ENCODE results near the gene GPER1.

GPER1 gene

DNA sequence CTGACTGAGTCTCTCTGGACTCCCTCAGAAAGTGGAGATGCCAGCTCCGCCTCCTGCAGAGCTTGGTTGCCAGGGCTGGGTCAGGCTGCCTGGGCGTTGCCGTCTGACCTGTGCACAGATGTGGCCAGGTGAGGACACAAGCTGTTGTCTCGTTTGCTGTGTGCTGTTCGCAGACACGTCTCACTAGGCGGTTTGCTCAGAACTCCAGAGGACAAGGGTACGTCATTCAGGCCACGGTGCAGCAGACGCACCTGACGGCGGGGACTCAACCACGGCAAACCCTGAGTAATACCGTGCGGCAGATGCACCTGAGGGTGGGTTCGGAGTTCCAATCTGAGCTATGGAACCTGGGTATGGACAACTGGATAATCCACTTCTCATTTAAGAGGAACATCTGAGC, 11.7 kb downstream of the GPER1 start:
- FAIRE-seq, result no peak
- TF ChIP-seq, protein P1, sequence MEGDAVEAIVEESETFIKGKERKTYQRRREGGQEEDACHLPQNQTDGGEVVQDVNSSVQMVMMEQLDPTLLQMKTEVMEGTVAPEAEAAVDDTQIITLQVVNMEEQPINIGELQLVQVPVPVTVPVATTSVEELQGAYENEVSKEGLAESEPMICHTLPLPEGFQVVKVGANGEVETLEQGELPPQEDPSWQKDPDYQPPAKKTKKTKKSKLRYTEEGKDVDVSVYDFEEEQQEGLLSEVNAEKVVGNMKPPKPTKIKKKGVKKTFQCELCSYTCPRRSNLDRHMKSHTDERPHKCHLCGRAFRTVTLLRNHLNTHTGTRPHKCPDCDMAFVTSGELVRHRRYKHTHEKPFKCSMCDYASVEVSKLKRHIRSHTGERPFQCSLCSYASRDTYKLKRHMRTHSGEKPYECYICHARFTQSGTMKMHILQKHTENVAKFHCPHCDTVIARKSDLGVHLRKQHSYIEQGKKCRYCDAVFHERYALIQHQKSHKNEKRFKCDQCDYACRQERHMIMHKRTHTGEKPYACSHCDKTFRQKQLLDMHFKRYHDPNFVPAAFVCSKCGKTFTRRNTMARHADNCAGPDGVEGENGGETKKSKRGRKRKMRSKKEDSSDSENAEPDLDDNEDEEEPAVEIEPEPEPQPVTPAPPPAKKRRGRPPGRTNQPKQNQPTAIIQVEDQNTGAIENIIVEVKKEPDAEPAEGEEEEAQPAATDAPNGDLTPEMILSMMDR (IDR thresholded peaks at IDR 0.05; ENCODE audit: insufficient read depth, missing control alignments), result no peak
- DNase-seq (ENCODE audit: insufficient read length, low spot score), result no peak

DNA sequence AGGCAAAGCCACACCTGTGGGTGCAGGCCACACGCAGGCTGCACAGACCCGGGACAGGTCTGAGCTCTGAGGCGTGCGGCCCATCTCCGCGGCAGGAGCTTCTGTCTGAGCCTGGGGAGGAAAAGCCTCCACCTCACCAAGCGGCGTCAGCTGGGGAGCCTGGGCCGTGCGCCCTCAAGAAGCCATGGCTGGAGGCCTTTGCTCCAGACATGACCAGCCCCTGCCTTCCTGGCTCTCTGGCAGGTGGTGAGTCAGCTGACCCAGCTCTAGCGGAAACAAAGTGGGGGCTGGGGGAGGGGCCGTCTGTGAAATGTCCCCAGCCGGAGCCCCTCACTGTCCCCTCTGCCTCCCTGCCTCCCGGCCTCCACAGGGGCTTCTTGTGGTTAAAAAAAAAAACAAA, 12.5 kb downstream of the GPER1 start:
- no peak for FAIRE-seq

DNA sequence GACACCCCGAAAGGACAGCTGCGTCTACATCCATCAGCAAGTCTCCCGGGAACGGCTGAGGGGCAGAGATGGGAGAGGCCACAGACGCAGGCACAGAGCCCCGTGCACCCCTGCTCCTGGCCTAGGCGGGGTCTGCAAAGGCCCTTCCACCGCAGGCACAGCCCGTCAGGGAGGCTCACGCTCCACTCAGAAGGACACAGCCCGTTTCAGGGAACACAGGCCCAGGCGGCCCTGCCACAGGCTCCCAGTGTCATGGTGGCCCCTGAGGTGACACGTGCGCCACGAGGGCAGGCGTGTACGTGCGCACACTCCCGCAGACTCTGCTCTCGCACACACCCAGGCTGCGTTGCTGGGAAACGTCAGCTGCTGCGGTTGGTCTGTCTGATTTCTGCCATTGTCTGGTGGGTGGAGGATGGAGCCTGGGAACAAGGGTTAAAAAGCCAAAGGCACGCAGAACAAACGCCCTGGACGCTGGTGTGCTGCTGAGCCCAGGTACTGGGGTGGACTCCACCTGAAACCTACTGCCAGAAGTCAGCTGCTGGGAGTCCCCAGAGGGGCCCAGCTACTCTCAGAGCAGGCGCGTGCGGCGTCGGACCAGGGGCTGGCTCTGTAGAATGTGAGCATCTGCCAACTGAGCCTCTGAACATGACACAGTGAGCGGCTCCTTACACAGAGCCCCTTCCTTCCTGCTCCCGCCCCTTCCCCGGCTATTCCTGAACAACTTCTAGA, 13.1 kb downstream of the GPER1 start:
- no peak for FAIRE-seq
- TF ChIP-seq, protein P1 (IDR thresholded peaks at IDR 0.05; ENCODE audit: insufficient read depth, missing control alignments), result no peak
- no peak for DNase-seq (ENCODE audit: insufficient read length, low spot score)

More for the DNA sequence above, 12.5 kb downstream of the GPER1 start:
- TF ChIP-seq, protein P1 (IDR thresholded peaks at IDR 0.05; ENCODE audit: insufficient read depth, missing control alignments), result no peak
- DNase-seq (ENCODE audit: insufficient read length, low spot score), result no peak

DNA sequence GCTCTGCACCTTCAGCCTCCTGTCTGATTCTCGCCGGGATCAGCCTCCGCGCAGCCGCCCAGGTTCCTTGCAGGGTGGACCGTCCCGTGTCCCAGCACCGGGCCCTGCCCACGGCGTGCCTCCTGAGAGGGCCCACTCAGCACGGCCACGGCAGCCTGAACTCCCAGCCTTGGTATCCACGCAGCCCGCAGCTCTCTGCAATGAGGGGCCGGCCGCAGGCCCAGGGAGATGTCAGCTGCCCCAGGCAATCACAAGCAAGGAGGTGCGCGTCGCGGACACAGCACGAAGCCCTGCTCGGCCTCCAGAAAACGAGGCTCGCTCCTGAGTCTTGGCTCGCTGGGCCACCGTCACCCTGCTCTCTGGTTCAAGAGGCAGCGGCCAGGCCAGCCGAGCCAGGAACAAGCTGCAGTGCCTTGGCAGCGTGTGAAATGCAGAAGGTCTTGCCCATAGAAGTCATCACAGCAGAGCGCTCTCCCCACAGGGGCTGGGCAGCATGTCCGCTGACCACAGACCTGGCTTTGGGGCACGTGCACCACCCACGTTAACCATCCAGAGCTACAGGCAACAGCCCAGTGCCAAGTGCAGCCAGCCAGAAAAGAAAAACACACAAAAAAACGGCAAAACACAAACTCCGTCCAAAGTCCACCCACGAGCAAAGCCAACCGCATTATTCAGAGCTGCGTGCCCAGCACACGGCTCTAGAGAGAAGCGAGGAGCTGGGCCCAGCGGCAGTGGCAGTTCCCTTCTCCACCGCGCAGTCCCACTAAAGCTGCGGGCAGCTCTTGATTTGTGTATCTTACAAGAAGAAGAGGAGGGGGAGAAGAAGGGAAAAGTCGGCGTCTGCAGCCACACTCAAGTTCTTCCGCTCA, 13.9 kb downstream of the GPER1 start:
- DNase-seq (ENCODE audit: insufficient read length, low spot score), result no peak
- no peak for FAIRE-seq
- TF ChIP-seq, protein P1 (IDR thresholded peaks at IDR 0.05; ENCODE audit: insufficient read depth, missing control alignments), result no peak

DNA sequence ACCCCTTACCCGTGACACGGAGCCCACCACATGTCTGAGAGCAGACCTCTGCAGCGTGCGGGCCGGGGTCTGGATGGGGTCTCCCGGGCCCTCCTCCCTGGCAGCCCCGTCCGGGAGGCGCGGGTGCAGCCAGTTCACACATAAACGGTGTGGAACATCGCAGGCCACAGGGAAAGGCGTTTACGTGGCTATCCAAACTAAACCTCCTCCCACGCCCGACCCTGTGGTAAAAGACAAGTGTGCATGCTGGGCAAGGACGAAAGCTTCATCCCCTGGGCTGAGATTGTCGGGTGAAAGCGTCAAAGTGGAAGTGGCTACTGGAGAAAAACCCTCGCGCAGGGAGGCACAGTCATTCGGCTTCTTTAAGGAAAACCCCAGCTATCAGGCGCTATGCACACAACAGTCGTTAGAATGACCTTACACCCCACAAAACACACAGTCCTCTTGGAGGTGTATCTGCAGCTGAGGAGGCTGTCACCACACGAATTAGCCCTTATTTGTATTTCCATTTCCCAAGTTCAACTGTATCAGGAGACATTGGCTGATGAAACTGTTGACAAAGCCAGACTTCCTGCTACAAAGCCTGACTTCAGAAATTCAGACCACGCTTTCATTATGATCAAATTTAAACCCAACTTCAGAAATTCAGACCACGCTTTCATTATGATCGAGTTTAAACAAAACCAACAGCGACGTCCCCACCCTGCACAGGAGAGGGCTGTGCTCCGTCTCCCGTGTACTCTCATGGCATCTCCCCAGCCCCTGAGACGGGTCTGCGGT, 15.3 kb downstream of the GPER1 start:
- FAIRE-seq (no peak), DNase-seq (ENCODE audit: insufficient read length, low spot score) (no peak)
- TF ChIP-seq, protein P1 (IDR thresholded peaks at IDR 0.05; ENCODE audit: insufficient read depth, missing control alignments), result no peak

DNA sequence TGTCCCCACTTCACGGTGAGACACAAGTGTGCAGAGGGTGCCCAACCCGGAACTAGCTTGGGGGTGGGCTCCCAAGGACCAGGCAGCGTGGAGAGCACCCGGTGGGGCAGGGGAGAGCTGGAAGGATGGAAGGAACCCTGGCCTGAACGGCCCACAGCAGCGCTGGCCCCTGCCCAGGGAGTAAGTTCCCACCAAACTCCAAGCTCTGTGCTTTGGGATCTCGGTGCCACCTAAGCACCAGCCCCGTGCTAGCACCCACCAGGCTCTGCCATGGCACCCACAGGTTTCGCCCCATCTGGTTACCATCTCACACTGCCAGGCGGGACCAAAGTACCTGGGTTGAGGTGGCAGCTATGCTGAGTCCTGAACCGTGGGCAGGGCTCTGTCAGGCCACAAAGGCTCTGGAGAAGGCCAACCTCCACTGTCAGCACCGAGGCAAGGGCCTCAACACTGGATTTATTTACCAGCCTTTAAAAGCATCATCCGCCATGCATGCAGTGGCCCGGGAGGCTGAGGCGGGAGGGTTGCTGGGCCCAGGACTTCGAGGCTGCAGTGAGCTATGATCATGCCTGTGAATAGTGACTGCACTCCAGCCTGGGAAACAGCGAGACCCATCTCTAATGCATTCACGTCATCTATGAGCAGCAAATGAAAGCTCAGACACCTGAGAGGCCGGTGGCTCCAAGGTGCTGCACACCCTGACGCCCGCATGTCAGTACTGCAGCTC, 16.0 kb downstream of the GPER1 start:
- DNase-seq (ENCODE audit: insufficient read length, low spot score), result no peak
- TF ChIP-seq, protein P1 (IDR thresholded peaks at IDR 0.05; ENCODE audit: insufficient read depth, missing control alignments), result no peak
- FAIRE-seq, result no peak

All from D721Med (cell line).